ENCODE results near the gene EMB. TPM values are rescaled to one million over a fixed set of nuclear protein-coding genes. Genes with fewer than 3 reads are reported as not detected.
A peak's percentile ranks its signal among the peaks of the same experiment; 100 is the strongest.
"Not testable (repeated sequence)": the region's sequence is repeated elsewhere in the genome, so short reads cannot be mapped to it uniquely, and the experiment has no call there.

The EMB gene, protein sequence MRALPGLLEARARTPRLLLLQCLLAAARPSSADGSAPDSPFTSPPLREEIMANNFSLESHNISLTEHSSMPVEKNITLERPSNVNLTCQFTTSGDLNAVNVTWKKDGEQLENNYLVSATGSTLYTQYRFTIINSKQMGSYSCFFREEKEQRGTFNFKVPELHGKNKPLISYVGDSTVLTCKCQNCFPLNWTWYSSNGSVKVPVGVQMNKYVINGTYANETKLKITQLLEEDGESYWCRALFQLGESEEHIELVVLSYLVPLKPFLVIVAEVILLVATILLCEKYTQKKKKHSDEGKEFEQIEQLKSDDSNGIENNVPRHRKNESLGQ
- total RNA-seq: 10 to 100 TPM; 41.4 to 43.7 TPM

- Mint-ChIP-seq H3K4me1 (ENCODE audit: low read depth) (peaks cover 56% of the 10 kb centered on the region), H3K36me3 (ENCODE audit: low read depth) (peaks cover 4% of the 10 kb centered on the region), H3K4me3 (peak within 1 kb of the TSS; percentile 89), H3K27me3 (ENCODE audit: low read depth) (no peaks in the 10 kb centered on the region), H3K9me3 (no peaks in the 10 kb centered on the region), H3K27ac (peak within 1 kb of the TSS; percentile 96)
- CTCF ChIA-PET: interaction anchor here (0.6 to 1.3 kb wide), 5 partner anchors 12 to 311 kb away, joined by 3 to 4 read pairs (median 3); no protein-coding TSS in a partner anchor
- peak; percentile 84 for DNase-seq
- intact Hi-C loops (cut with micrococcal nuclease): loop anchor here (1.0 to 5.0 kb wide), 3 partner anchors 71 to 310 kb away; partner anchors contain the start of gene PARP8
Observed at GRCh38 chr5:50440651-50441492, at the start of gene EMB. Gene EMB, minus strand, starts transcription at chr5:50441288. Its CDS starts 137 bp downstream, at chr5:50441151.

DNA sequence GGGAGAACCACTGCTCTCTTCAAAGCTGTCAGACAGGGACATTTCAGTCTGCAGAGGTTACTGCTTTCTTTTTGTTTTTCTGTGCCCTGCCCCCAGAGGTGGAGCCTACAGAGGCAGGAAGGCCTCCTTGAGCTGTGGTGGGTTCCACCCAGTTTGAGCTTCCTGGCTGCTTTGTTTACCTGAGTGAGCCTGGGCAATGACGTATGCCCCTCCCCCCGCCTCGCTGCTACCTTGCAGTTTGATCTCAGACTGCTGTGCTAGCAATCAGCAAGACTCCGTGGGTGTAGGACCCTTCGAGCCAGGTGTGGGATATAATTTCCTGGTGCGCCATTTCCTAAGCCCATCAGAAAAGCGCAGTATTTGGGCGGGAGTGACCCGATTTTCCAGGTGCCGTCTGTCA is 48.4 kb upstream of the EMB start:
- peaks cover 15% of the 10 kb centered on the region for H3K4me1 Mint-ChIP-seq (ENCODE audit: low read depth)
- CTCF ChIA-PET; intact Hi-C loops (cut with micrococcal nuclease); H3K4me3 Mint-ChIP-seq; H3K27ac Mint-ChIP-seq; H3K27me3 Mint-ChIP-seq (ENCODE audit: low read depth); H3K36me3 Mint-ChIP-seq (ENCODE audit: low read depth): not testable (repeated sequence)
- peaks cover 29% of the 10 kb centered on the region for H3K9me3 Mint-ChIP-seq
- DNase-seq: peak; percentile 32

- H3K4me3 Mint-ChIP-seq; CTCF ChIA-PET; H3K36me3 Mint-ChIP-seq (ENCODE audit: low read depth); intact Hi-C loops (cut with micrococcal nuclease); H3K27ac Mint-ChIP-seq; DNase-seq; H3K27me3 Mint-ChIP-seq (ENCODE audit: low read depth); H3K9me3 Mint-ChIP-seq: not testable (repeated sequence)
- H3K4me1 Mint-ChIP-seq (ENCODE audit: low read depth): peaks cover 16% of the 10 kb centered on the region
Observed at GRCh38 chr5:50478790-50479189, 37.7 kb upstream of the EMB start.

DNA sequence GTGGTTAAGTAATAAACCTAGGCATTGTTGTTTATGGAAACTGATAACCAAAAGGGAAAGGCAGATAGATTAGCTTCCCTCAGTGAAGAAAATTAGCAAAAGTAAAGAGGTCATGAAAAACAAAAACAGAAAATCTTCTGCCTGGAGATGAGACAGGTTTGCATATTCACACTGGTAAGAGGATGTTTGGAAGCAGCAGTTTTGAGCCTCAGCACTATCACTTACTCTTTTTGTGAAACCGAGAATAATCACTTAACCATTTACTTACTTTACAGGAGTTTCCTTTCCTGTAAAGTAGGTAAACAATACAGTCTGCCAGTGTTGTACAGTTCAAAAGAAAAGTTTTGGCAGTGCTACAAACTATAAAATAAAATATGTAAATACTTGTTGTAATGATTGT is 35.5 kb upstream of the EMB start:
- peaks cover 2% of the 10 kb centered on the region for H3K36me3 Mint-ChIP-seq (ENCODE audit: low read depth)
- DNase-seq: no peak
- no peak overlapping the region for H3K27ac Mint-ChIP-seq
- intact Hi-C loops (cut with micrococcal nuclease): no loop called here
- H3K4me1 Mint-ChIP-seq (ENCODE audit: low read depth): peaks cover 16% of the 10 kb centered on the region
- CTCF ChIA-PET: no interaction called here
- no peaks in the 10 kb centered on the region for H3K27me3 Mint-ChIP-seq (ENCODE audit: low read depth)
- H3K9me3 Mint-ChIP-seq: peaks cover 4% of the 10 kb centered on the region
- H3K4me3 Mint-ChIP-seq: no peak overlapping the region

- H3K4me3 Mint-ChIP-seq; H3K27me3 Mint-ChIP-seq (ENCODE audit: low read depth); H3K36me3 Mint-ChIP-seq (ENCODE audit: low read depth); DNase-seq; H3K9me3 Mint-ChIP-seq; intact Hi-C loops (cut with micrococcal nuclease); H3K27ac Mint-ChIP-seq; H3K4me1 Mint-ChIP-seq (ENCODE audit: low read depth); CTCF ChIA-PET: not testable (repeated sequence)
Observed at GRCh38 chr5:50465015-50465414, 23.9 kb upstream of the EMB start.

- peaks cover 5% of the 10 kb centered on the region for H3K9me3 Mint-ChIP-seq
- no peak overlapping the region for H3K27ac Mint-ChIP-seq
- intact Hi-C loops (cut with micrococcal nuclease): no loop called here
- CTCF ChIA-PET: no interaction called here
- H3K4me3 Mint-ChIP-seq: no peak overlapping the region
- DNase-seq: no peak
- H3K36me3 Mint-ChIP-seq (ENCODE audit: low read depth): peaks cover 1% of the 10 kb centered on the region
- H3K4me1 Mint-ChIP-seq (ENCODE audit: low read depth): peaks cover 5% of the 10 kb centered on the region
- no peaks in the 10 kb centered on the region for H3K27me3 Mint-ChIP-seq (ENCODE audit: low read depth)
Observed at GRCh38 chr5:50463726-50464125, 22.6 kb upstream of the EMB start.

- intact Hi-C loops (cut with micrococcal nuclease): no loop called here
- Mint-ChIP-seq H3K27ac (no peak overlapping the region), H3K27me3 (ENCODE audit: low read depth) (no peaks in the 10 kb centered on the region), H3K4me3 (no peak overlapping the region), H3K4me1 (ENCODE audit: low read depth) (peaks cover 8% of the 10 kb centered on the region), H3K9me3 (peaks cover 6% of the 10 kb centered on the region), H3K36me3 (ENCODE audit: low read depth) (peaks cover 1% of the 10 kb centered on the region)
- no peak for DNase-seq
- CTCF ChIA-PET: interaction anchor here (1.1 kb wide), 1 partner anchor 15 kb away, joined by 3 read pairs; no protein-coding TSS in a partner anchor
Observed at GRCh38 chr5:50463047-50463446, 22.0 kb upstream of the EMB start.

DNA sequence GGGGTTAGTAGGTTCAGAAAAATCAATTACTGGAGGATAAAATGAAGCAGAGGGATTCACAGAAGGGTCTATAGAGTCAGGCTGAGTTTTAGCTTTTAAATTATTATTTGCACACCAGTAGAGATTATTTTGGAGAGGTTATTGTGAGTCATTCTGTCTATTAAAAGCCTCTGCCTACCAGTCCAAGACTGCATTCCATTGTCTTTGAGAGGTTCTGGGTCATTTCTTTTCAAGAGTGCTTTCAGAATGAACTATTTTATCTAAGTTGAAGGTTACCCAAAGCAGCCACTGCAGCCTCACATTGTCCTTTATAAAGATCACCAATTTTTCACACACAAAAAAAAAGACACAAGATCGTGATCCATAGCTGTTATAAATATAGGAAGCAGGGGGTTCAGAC is 21.5 kb upstream of the EMB start:
- H3K36me3 Mint-ChIP-seq (ENCODE audit: low read depth); DNase-seq; intact Hi-C loops (cut with micrococcal nuclease); H3K9me3 Mint-ChIP-seq; H3K4me1 Mint-ChIP-seq (ENCODE audit: low read depth); H3K4me3 Mint-ChIP-seq; H3K27me3 Mint-ChIP-seq (ENCODE audit: low read depth); H3K27ac Mint-ChIP-seq: not testable (repeated sequence)
- CTCF ChIA-PET: interaction anchor here (1.1 kb wide), 1 partner anchor 14 kb away, joined by 3 read pairs; no protein-coding TSS in a partner anchor

GRCh38 chr5:50458372-50458771 is 17.3 kb upstream of the EMB start:
- H3K36me3 Mint-ChIP-seq (ENCODE audit: low read depth): peaks cover 14% of the 10 kb centered on the region
- H3K4me1 Mint-ChIP-seq (ENCODE audit: low read depth); CTCF ChIA-PET; H3K27me3 Mint-ChIP-seq (ENCODE audit: low read depth); DNase-seq; H3K4me3 Mint-ChIP-seq; intact Hi-C loops (cut with micrococcal nuclease); H3K27ac Mint-ChIP-seq: not testable (repeated sequence)
- H3K9me3 Mint-ChIP-seq: peaks cover 37% of the 10 kb centered on the region

DNA sequence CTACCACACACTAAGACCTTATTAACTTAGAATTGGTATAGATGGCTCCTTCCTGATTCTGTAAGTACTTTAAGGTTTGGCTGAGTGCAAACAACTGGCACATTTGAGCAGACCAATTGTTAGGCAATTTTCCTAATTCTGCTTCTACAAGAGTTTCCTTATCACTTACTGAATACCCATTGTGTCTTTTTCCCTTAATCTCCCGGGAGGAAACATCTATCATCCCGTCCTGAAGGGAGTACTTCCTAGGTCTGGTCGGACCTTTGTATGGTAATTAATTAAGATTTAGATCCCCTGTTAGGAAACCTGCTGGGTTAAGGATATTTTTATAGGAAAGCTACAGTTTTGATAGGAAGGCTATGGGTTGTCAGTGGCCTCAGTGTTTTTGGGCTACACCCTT is 8.2 kb upstream of the EMB start:
- H3K36me3 Mint-ChIP-seq (ENCODE audit: low read depth); H3K4me3 Mint-ChIP-seq; H3K27ac Mint-ChIP-seq; DNase-seq; H3K27me3 Mint-ChIP-seq (ENCODE audit: low read depth): not testable (repeated sequence)
- peaks cover 45% of the 10 kb centered on the region for H3K4me1 Mint-ChIP-seq (ENCODE audit: low read depth)
- intact Hi-C loops (cut with micrococcal nuclease): loop anchor here (5.0 kb wide), 1 partner anchor 53 kb away; no protein-coding TSS in a partner anchor
- CTCF ChIA-PET: interaction anchor here (0.6 kb wide), 1 partner anchor 297 kb away, joined by 4 read pairs; no protein-coding TSS in a partner anchor
- peaks cover 19% of the 10 kb centered on the region for H3K9me3 Mint-ChIP-seq

DNA sequence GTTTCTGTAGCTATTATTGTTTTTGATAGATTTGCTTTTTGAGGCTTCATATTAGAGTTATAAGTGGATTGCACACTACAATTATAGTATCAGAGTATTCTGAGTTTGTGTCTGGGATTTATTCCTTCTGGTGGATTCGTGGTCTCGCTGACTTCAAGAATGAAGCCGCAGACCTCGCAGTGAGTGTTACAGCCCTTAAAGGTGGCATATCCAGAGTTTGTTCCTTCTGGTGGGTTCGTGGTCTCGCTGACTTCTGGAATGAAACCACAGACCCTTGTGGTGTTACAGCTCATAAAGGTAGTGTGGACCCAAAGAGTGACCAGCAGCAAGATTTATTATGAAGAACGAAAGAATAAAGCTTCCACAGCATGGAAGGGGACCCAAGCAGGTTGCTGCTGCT is 6.9 kb upstream of the EMB start:
- Mint-ChIP-seq H3K4me1 (ENCODE audit: low read depth) (peaks cover 48% of the 10 kb centered on the region), H3K27ac (no peak overlapping the region), H3K9me3 (peaks cover 11% of the 10 kb centered on the region), H3K4me3 (no peak overlapping the region), H3K27me3 (ENCODE audit: low read depth) (no peaks in the 10 kb centered on the region), H3K36me3 (ENCODE audit: low read depth) (no peaks in the 10 kb centered on the region)
- DNase-seq: no peak
- intact Hi-C loops (cut with micrococcal nuclease): loop anchor here (5.0 kb wide), 1 partner anchor 54 kb away; no protein-coding TSS in a partner anchor
- CTCF ChIA-PET: interaction anchor here (0.6 kb wide), 2 partner anchors 9 to 15 kb away, joined by 3 read pairs; no protein-coding TSS in a partner anchor

DNA sequence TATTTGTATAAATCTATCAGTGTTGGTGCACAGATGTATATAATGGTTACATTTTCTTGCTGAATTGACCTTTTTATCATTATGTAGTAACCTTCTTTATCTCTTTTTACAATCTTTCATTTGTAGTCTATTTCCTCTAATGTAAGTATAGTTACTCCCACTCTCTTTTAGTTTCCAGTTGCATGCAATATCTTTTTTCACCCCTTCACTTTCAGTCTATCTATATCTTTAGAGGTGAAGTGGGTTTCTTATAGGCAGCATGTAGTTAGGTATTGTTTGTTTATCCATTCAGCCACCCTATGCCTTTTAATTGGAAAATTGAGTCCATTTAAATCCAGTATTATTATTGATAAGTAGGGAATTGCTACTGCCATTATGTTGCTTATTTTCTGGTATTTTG is 6.1 kb upstream of the EMB start:
- CTCF ChIA-PET: interaction anchor here (0.6 kb wide), 1 partner anchor 8 kb away, joined by 3 read pairs; no protein-coding TSS in a partner anchor

More for the DNA sequence above, 6.1 kb upstream of the EMB start:
- DNase-seq: no peak
- Mint-ChIP-seq H3K27ac (no peak overlapping the region), H3K27me3 (ENCODE audit: low read depth) (no peaks in the 10 kb centered on the region), H3K4me1 (ENCODE audit: low read depth) (peaks cover 54% of the 10 kb centered on the region), H3K36me3 (ENCODE audit: low read depth) (no peaks in the 10 kb centered on the region), H3K4me3 (no peak overlapping the region), H3K9me3 (peaks cover 11% of the 10 kb centered on the region)
- intact Hi-C loops (cut with micrococcal nuclease): loop anchor here (5.0 kb wide), 1 partner anchor 55 kb away; no protein-coding TSS in a partner anchor

All from activated naive CD4-positive, alpha-beta T cell treated with anti-CD3 and anti-CD28 coated beads for 36 hours (primary cell).